Muscle of leg (tissue), 11 donors: ENCODE measurements around the gene SCG2. TPM values are rescaled to one million over a fixed set of nuclear protein-coding genes. Genes with fewer than 3 reads are reported as not detected.

Experiments used
- DNase-seq: peaks from one replicate; pipeline ENCODE4 v3.0.0; 2013
- H3K27ac ChIP-seq: one replicate; pipeline ENCODE4 v1.5.1; 2013; ENCODE audit warnings: mild to moderate bottlenecking, low read length, control low read depth
- H3K27me3 ChIP-seq: one replicate; pipeline ENCODE4 v1.6.1; 2013; ENCODE audit warnings: low read length; ENCODE audit not compliant: control insufficient read depth, insufficient read depth
- H3K36me3 ChIP-seq: one replicate; pipeline ENCODE4 v1.6.1; 2013; ENCODE audit warnings: low read length; ENCODE audit not compliant: control insufficient read depth, insufficient read depth
- H3K4me1 ChIP-seq: one replicate; pipeline ENCODE4 v1.6.1; 2013; ENCODE audit warnings: low read length; ENCODE audit not compliant: control insufficient read depth, insufficient read depth
- H3K4me3 ChIP-seq: one replicate; pipeline ENCODE4 v1.5.1; 2013; ENCODE audit warnings: low read length, control low read depth
- H3K9me3 ChIP-seq: replicated peaks from 2 replicates; pipeline ENCODE4 v1.6.1; 2013; ENCODE audit warnings: low read depth, low read length; ENCODE audit not compliant: control insufficient read depth
- WGBS: methylation state at CpG from one replicate; pipeline ENCODE4 v1.1.5; 2013; ENCODE audit warnings: missing lambda C conversion rate; ENCODE audit not compliant: insufficient coverage; 5-methylcytosine and 5-hydroxymethylcytosine counted together
- polyA plus RNA-seq, 8 donors: library from polyadenylated mRNA; unstranded; fragments of 120-200 nt; gene quantifications; one replicate each; pipeline versions ENCODE4 v1.2.1 to v1.2.3, GENCODE V29; 2013; ENCODE audit warnings: inconsistent platforms in 1 of 8, low replicate concordance in 1 of 8; ENCODE audit not compliant: insufficient read length in 8 of 8, insufficient read depth in 1 of 8
- total RNA-seq: library from RNA; stranded (reverse); fragments of 120-200 nt; gene quantifications from one replicate; pipeline ENCODE4 v1.2.4, GENCODE V29; 2013

SCG2 gene
- total and polyA plus RNA-seq, 9 donors = 0.09 to 3.8 (median 0.15) TPM; not detected in 2

DNA sequence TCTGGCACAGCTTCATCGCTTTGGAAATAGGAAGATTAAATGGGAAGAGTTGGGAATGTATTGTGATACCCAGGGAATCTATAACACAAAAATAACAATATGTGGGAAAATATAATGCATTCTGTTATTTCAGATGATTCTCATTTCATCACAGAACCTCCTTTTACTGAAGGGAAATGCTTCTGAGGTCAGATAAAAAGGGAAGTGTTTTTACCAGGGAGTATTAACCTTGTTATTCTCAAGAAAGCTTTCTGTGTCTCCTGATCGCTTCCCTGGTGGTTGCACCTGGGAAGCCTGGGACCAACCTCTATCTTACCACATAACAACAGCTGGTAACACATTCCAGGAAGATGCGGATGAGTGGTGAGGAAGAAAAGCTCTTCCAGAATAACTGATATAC, 47.2 kb downstream of the SCG2 start:
- H3K27me3 ChIP-seq = no peaks in the 10 kb centered on the region
- no peak overlapping the region for H3K27ac ChIP-seq
- WGBS = no CpG with 5 or more reads among the region's 3 CpGs
- no peaks in the 10 kb centered on the region for H3K9me3 ChIP-seq
- no peak for DNase-seq
- no peak overlapping the region for H3K4me3 ChIP-seq
- no peaks in the 10 kb centered on the region for H3K36me3 ChIP-seq
- no peaks in the 10 kb centered on the region for H3K4me1 ChIP-seq

DNA sequence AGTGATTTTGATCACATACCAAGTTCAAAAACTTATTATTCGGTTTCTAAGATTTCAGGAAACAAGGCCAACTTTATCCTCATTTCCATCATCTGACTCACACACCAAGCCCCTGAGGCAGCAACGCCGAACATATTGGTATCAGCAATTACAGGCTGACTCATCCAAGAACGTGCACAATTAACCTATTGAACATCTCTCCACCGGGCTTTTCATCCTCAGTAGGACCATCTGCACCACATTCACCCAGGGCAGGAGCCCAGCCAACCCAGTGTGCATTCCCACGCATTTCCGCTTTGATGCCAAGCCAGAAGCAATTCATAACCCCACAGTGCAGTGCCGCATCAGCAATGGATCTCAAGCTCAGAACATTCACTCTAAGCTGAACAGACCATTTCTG, 52.9 kb downstream of the SCG2 start:
- no peak for DNase-seq
- WGBS = 40% methylated on average over 8 of the region's 8 CpGs

DNA sequence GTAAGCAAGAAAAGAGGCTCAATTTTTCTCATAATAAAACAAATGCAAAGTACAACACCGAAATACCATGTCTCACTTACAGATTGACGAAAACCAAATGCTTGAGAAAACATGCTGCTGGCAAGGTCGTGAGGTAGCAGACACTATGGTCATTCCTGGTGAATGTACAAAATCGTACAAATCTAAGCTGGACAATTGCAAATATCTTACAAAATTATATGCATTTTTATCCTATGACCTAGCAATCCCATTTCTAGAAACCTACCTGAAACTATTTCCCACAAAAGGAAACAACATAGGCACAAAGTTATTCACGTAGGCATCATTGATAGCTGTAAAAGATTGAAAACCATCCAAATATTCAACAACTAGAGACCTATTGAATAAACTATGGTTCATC, 54.0 kb downstream of the SCG2 start:
- Histone ChIP-seq H3K27me3 (no peaks in the 10 kb centered on the region), H3K36me3 (no peaks in the 10 kb centered on the region), H3K4me3 (no peak overlapping the region), H3K4me1 (no peaks in the 10 kb centered on the region), H3K27ac (no peak overlapping the region), H3K9me3 (no peaks in the 10 kb centered on the region)
- no peak for DNase-seq
- 100% methylated on average over 2 of the region's 5 CpGs for WGBS

More for the DNA sequence above, 52.9 kb downstream of the SCG2 start:
- no peaks in the 10 kb centered on the region for H3K27me3 ChIP-seq
- no peak overlapping the region for H3K4me3 ChIP-seq
- no peaks in the 10 kb centered on the region for H3K9me3 ChIP-seq
- H3K4me1 ChIP-seq = no peaks in the 10 kb centered on the region
- no peaks in the 10 kb centered on the region for H3K36me3 ChIP-seq
- H3K27ac ChIP-seq = no peak overlapping the region

Other genes starting within 250 kb of the SCG2 start
- gene AP1S3, start 235.2 kb upstream of the SCG2 start, total RNA-seq = 0.31 TPM
- 1 to 10 TPM in 1 of 8 donors, under 1 TPM in 7; 0.35 to 1.0 (median 0.82) TPM for gene AP1S3, start 235.2 kb upstream of the SCG2 start, polyA plus RNA-seq